ENCODE measurements around the gene RBMS1. TPM values are rescaled to one million over a fixed set of nuclear protein-coding genes. Genes with fewer than 3 reads are reported as not detected.

Gene RBMS1
- total RNA-seq, 4 donors from 2014 or later = 68.1 to 83.4 (median 72.5) TPM

DNA sequence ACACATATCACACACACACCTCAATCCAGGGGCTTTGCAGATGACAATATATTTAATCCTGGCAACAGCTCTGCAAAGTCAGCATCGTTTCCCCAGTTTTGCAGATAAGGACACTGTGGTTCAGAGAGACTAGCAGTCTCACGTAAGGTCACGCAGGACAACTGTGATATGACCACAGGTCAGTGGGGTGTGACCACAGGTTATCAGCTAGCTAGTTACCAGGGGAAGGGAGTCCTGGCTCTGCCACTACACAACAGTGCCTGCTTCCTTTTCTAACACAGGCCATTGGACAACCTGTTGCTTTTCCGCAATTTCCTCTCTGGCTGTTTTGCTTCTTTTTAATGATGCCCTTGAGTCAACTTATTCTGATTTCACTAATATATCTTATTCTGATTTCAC is 33.3 kb downstream of the RBMS1 start:
- Histone ChIP-seq H3K27ac (no peak overlapping the region), H3K27me3 (no peaks in the 10 kb centered on the region), H3K9me3 (no peaks in the 10 kb centered on the region), H3K36me3 (no peaks in the 10 kb centered on the region), H3K4me1 (peaks cover 0 to 43% (median 0%) of the 10 kb centered on the region in 4 donors), H3K4me3 (no peak overlapping the region)
- TF ChIP-seq POLR2A (IDR thresholded peaks at IDR 0.05) (no peak), CTCF (IDR thresholded peaks at IDR 0.05) (no peak), EP300 (IDR thresholded peaks at IDR 0.05) (no peak)
- WGBS, 2 donors = 93 to 95% methylated on average over 4 of the region's 4 CpGs
- no peak for DNase-seq (ENCODE audit: low spot score in 2 of 2)

- 30 to 44% methylated on average over 1 of the region's 1 CpG for WGBS, 2 donors
- Histone ChIP-seq H3K9me3 (no peaks in the 10 kb centered on the region), H3K27ac (no peak overlapping the region), H3K4me3 (no peak overlapping the region), H3K4me1 (peaks cover 0 to 46% (median 0%) of the 10 kb centered on the region in 4 donors), H3K27me3 (no peaks in the 10 kb centered on the region), H3K36me3 (no peaks in the 10 kb centered on the region)
- DNase-seq (ENCODE audit: low spot score in 2 of 2) = no peak
- TF ChIP-seq POLR2A (IDR thresholded peaks at IDR 0.05) (no peak), CTCF (IDR thresholded peaks at IDR 0.05) (no peak), EP300 (IDR thresholded peaks at IDR 0.05) (no peak)
These were observed 33.9 kb downstream of the RBMS1 start for GRCh38 chr2:160459538-160460332.

- H3K9me3 ChIP-seq = no peaks in the 10 kb centered on the region
- H3K27me3 ChIP-seq = no peaks in the 10 kb centered on the region
- no peak overlapping the region for H3K27ac ChIP-seq
- no peak overlapping the region for H3K4me3 ChIP-seq
- H3K4me1 ChIP-seq = peaks cover 0 to 46% (median 0%) of the 10 kb centered on the region in 4 donors
- TF ChIP-seq EP300 (IDR thresholded peaks at IDR 0.05) = no peak
- no peak for TF ChIP-seq CTCF (IDR thresholded peaks at IDR 0.05)
- TF ChIP-seq POLR2A (IDR thresholded peaks at IDR 0.05) = no peak
- WGBS, 2 donors = 66 to 68% methylated on average over 10 of the region's 10 CpGs
- no peak for DNase-seq (ENCODE audit: low spot score in 2 of 2)
- H3K36me3 ChIP-seq = no peaks in the 10 kb centered on the region
These were observed 34.7 kb downstream of the RBMS1 start for GRCh38 chr2:160458718-160459453.

DNA sequence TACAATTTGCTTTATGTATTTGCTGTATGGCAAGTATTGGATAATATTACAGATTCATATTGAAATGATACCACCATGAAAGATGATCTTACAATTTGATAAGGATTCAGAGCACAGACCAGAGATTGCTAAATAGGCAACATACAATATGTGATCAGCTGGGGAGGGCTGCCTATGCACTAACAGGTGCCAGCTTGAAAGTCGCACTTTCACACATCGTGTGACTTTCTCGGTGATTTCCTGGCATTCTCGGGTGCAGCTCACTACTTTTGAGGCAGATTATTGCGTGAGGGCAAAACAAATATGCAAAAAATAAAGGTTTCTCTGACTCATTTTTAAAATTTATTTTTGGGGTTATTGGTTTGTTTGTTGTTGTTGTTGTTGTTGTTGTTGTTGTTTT is 36.0 kb downstream of the RBMS1 start:
- no peaks in the 10 kb centered on the region for H3K36me3 ChIP-seq
- H3K4me1 ChIP-seq = peaks cover 0 to 53% (median 0%) of the 10 kb centered on the region in 4 donors
- H3K27ac ChIP-seq = no peak overlapping the region
- no peaks in the 10 kb centered on the region for H3K9me3 ChIP-seq
- H3K4me3 ChIP-seq = no peak overlapping the region
- H3K27me3 ChIP-seq = no peaks in the 10 kb centered on the region
- no peak for TF ChIP-seq EP300 (IDR thresholded peaks at IDR 0.05)
- no peak for TF ChIP-seq CTCF (IDR thresholded peaks at IDR 0.05)
- TF ChIP-seq POLR2A (IDR thresholded peaks at IDR 0.05) = no peak
- 95 to 97% methylated on average over 5 of the region's 5 CpGs for WGBS, 2 donors
- no peak for DNase-seq (ENCODE audit: low spot score in 2 of 2)

Measured in tibial nerve (tissue), 4 donors.